ENCODE data around the gene RDH13. TPM values are rescaled to one million over a fixed set of nuclear protein-coding genes. Genes with fewer than 3 reads are reported as not detected.

Gene RDH13
- total and polyA plus RNA-seq, 2 of the 8 experiments (the other 6 are each of a cell fraction or from before 2014, with no cell fraction given) = 15.9 to 31.5 TPM

- no peak for TF ChIP-seq EGR1 (IDR thresholded peaks at IDR 0.05; ENCODE audit: borderline replicate concordance, low read depth, low read length)
- no peak for TF ChIP-seq CHD2 (IDR thresholded peaks at IDR 0.05; ENCODE audit: low read length)
- no peak for TF ChIP-seq PHF8 (conservative IDR thresholded peaks at IDR 0.05; ENCODE audit: low read depth, low read length)
- TF ChIP-seq SP1 (IDR thresholded peaks at IDR 0.05; ENCODE audit: low read depth, low read length) = no peak
Measured at GRCh38 chr19:55041627-55042343, 21.2 kb downstream of the RDH13 start (continued).
